Retinal pigment epithelial cell (primary cell): ENCODE measurements around the gene ZNF490.
A peak's percentile ranks its signal among the peaks of the same experiment; 100 is the strongest.

Source experiments
- DNase-seq: peaks from one replicate; pipeline ENCODE4 v3.0.0-alpha.2; 2010; ENCODE audit warnings: low read depth
- H3K4me3 ChIP-seq: 2 replicates; pipeline ENCODE4 v1.5.1; 2011; ENCODE audit warnings: mild to moderate bottlenecking, low read length, control low read depth, moderate library complexity
- TF ChIP-seq, protein P1 (sequence below): conservative IDR thresholded peaks from 2 replicates; pipeline ENCODE4 v1.5.1; 2011; ENCODE audit warnings: low read depth, low read length, control low read depth, inconsistent platforms

Gene ZNF490

GRCh38 chr19:12597594-12597993, 13.0 kb downstream of the ZNF490 start:
- no peak for DNase-seq
- no peak overlapping the region for H3K4me3 ChIP-seq
- TF ChIP-seq, protein P1, sequence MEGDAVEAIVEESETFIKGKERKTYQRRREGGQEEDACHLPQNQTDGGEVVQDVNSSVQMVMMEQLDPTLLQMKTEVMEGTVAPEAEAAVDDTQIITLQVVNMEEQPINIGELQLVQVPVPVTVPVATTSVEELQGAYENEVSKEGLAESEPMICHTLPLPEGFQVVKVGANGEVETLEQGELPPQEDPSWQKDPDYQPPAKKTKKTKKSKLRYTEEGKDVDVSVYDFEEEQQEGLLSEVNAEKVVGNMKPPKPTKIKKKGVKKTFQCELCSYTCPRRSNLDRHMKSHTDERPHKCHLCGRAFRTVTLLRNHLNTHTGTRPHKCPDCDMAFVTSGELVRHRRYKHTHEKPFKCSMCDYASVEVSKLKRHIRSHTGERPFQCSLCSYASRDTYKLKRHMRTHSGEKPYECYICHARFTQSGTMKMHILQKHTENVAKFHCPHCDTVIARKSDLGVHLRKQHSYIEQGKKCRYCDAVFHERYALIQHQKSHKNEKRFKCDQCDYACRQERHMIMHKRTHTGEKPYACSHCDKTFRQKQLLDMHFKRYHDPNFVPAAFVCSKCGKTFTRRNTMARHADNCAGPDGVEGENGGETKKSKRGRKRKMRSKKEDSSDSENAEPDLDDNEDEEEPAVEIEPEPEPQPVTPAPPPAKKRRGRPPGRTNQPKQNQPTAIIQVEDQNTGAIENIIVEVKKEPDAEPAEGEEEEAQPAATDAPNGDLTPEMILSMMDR = no peak

DNA sequence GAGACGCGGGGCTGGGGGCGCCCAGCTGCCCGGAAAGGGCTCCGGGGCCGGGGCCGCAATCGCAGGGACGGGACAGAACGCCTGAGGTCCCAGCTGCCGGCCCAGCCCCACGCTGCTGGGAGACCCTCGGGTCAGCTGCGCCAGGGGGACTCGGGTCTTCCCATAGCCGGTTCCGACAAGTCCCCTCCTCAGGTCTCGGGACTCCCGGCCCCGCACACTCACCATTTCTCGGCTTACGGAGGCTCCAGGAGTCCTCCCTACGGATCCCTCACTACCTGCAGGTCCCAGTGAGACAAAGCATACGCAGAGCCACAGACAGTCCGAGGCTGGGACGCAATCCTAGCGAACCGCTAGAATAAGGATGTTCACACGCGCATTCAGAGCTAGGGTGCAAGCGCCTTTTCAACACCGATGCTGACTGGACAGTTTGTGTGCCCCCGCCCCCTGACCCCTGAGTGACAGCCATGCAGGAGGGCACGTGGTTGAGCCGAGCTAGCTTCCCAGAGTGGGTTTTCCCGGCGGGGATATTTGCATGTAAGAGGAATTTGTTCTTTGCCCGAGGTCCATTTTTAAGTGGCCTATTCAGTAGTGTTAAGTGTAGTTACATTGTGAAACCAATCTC, 13.6 kb downstream of the ZNF490 start:
- TF ChIP-seq, protein P1 = no peak
- H3K4me3 ChIP-seq = peak overlapping the region; percentile 27
- no peak for DNase-seq

- no peak overlapping the region for H3K4me3 ChIP-seq
- DNase-seq = no peak
- TF ChIP-seq, protein P1 = no peak
Observed at GRCh38 chr19:12596485-12596884, 14.1 kb downstream of the ZNF490 start.

DNA sequence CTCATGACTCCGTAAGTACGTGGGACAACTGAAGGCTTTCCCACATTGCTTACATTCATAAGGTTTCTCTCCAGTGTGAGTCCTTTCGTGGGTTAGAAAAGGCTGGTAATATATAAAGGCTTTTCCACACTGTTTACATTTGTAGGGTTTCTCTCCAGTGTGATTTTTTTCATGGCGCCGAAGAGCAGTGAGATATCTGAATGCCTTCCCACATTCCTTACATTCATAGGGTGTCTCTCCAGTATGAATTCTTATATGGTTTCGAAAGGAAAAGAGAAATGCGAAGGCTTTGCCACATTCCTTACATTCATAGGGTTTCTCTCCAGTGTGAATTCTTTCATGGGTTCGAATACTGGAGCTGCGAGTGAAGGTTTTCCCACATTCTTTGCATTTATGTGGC, 29.5 kb downstream of the ZNF490 start:
- no peak overlapping the region for H3K4me3 ChIP-seq
- no peak for DNase-seq
- TF ChIP-seq, protein P1 = no peak

DNA sequence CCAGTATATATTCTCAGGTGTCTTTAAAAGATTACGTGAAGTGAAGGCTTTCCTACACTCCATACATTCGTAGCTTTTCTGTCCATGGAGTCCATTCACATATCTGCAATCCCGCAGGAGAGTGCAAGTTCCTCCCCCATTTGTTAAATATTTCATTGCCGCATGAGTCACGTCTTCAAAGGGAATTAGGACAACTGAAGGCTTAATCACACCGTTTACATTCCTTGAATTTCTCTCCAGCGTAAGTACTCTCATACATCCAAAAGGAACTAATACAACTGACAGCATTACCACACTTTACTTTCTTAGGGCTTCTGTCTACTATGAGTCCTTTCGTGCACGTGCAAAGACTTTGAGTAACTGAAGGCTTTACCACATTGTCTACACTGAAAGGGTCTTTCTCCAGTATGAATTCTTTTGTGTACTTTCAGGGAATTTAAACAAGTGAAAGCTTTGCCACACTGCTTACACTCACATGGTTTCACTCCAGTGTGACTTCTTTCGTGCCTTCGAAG, 30.4 kb downstream of the ZNF490 start:
- DNase-seq = peak; percentile 61
- H3K4me3 ChIP-seq = no peak overlapping the region
- TF ChIP-seq, protein P1 = no peak

- no peak overlapping the region for H3K4me3 ChIP-seq
- TF ChIP-seq, protein P1 = no peak
Observed at GRCh38 chr19:12578641-12579040, 32.0 kb downstream of the ZNF490 start.

GRCh38 chr19:12574036-12574435, 36.6 kb downstream of the ZNF490 start:
- H3K4me3 ChIP-seq = no peak overlapping the region
- TF ChIP-seq, protein P1 = no peak
- DNase-seq = no peak

More at GRCh38 chr19:12578641-12579040, 32.0 kb downstream of the ZNF490 start:
- DNase-seq = no peak
